NCI-H524 treated with DMSO at 0.1 percent for 48 hours (cell line): Measurements from ENCODE around the gene OVOL3.
"Not testable (repeated sequence)": the region's sequence is repeated elsewhere in the genome, so short reads cannot be mapped to it uniquely, and the experiment has no call there.

Source experiments
- DNase-seq: peaks from one replicate; lab custom pipeline; 2025; lab: John Stamatoyannopoulos, UW

OVOL3 gene

DNA sequence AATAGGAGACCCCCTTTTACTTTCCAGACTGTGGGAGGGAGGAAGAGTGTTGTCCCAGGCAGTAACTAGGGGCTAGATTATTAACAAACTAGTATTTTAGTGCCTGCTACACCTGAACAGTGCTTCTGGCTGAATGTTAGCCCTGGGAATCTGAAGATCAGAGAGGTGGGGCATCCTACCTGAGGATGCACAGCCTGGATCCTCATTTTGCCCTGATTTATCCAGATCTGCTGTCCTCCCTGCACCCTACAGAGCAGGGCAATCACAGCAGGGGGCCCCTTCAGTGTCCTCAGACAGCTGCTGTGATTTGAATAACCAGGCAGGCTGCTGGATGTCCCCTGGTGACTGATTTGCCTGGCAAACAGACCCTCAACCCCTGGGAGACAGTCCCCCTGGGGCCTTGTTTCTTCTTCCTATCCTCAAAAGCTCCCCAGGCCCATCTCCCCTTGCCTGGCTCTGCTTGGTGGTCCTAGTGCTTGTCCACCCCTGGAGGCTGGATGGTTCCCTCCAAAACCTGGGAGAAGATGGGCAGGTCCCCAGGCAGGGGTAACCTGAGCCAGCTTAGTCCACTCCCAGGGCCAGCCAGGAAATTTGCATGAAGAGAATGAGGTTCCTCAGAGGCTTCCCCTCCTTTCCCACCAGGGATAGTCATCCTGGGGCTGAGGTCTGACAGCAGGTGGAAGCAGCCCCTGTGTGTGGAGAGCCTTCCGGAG, at the start of gene OVOL3:
OVOL3 (plus strand) TSS at position 657 of the 713 bp plus-strand sequence. CDS start 60 bp downstream, outside the sequence.
- DNase-seq = no peak

DNA sequence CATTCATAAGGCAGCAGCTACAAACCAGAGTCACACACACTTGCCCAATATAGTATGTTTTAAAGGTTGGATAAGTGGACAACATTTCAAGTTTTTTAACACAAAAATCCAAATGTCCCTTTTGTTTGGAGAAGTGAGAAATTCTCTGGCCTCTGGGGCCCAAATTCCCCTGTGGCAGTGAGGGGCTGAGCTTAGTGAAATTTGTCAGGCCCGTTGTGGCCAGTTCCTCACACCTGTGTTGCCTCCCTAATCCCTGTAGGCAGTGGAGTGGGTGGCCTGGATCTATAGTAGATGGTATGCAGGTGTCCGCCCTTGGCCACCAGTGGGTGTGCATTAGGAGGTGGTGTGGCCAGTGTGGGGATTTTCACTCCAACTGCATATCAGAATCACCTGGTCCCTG, 49.6 kb upstream of the OVOL3 start:
- no peak for DNase-seq

DNA sequence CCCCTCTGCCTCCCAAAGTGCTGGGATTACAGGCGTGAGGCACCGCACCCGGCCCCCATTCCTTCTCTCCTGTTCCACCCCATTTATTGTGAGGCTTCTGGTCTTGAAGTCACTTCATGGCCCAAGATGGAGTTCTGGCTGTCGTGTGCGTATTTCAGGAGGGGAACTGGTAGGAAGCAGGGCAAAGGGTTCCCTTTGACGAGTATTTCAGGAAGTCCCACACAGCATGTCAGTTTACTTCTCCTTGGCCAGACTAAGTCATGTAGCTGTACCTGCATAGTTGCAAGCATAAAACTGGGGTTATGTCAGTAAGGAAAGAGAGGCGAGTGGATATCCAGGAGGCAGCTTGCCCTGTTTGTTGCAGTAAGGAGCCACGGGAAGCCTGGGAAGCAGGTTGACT, 46.1 kb upstream of the OVOL3 start:
- DNase-seq = no peak

DNA sequence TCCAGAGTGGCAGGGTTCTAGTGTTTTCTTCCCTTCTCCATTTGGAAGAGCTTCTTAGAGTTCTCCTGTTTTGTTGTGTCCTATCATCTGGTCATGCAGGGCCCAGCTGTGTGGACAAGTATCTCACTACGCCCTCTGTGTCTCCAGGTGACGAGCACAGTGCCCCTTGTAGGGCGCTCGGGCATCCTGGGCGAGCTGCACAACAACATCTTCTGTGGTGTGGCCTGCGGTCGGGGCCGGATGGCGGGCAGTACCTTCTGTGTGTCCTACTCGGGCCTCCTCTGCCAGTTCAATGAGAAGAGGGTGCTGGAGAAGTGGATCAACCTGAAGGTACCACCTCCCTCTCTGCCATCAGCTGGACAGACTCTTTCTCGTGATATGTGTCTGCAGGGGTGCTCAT, 43.3 kb upstream of the OVOL3 start:
- no peak for DNase-seq

DNA sequence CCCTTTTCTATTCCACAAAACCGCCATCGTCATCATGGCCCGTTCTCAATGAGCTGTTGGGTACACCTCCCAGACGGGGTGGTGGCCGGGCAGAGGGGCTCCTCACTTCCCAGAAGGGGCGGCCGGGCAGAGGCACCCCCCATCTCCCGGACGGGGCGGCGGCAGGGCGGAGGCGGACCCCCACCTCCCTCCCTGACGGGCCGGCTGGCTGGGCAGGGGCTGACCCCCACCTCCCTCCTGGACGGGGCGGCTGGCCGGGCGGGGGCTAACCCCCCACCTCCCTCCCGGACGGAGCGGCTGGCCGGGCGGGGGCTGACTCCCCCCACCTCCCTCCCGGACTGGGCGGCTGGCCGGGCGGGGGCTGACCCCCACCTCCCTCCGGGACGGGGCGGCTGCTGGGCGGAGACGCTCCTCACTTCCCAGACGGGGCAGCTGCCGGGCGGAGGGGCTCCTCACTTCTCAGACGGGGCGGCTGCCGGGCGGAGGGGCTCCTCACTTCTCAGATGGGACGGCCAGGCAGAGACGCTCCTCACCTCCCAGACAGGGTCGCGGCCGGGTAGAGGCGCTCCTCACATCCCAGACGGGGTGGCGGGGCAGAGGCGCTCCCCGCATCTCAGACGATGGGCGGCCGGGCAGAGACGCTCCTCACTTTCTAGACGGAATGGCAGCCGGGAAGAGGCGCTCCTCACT, 42.0 kb upstream of the OVOL3 start:
- not testable (repeated sequence) for DNase-seq

DNA sequence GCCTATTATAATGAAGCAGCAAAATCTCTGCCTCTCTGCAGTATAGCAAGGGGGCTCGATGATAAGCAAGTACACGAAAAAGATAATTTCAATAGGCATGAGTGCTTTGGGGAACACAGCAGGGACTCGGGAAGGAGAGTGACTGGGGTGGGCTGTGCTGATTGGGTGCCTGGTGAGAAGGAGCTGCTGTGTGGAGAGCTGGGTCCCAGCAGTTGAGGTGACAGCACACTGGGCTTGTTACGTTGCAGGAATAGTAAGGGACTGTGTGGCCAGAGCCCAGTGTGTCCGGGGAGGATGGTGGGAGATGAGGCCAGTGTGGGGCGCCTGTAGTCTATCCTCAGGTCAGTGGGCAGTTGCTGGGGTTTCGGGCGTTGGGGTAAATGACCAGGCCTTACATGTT, 38.9 kb upstream of the OVOL3 start:
- DNase-seq = no peak

DNA sequence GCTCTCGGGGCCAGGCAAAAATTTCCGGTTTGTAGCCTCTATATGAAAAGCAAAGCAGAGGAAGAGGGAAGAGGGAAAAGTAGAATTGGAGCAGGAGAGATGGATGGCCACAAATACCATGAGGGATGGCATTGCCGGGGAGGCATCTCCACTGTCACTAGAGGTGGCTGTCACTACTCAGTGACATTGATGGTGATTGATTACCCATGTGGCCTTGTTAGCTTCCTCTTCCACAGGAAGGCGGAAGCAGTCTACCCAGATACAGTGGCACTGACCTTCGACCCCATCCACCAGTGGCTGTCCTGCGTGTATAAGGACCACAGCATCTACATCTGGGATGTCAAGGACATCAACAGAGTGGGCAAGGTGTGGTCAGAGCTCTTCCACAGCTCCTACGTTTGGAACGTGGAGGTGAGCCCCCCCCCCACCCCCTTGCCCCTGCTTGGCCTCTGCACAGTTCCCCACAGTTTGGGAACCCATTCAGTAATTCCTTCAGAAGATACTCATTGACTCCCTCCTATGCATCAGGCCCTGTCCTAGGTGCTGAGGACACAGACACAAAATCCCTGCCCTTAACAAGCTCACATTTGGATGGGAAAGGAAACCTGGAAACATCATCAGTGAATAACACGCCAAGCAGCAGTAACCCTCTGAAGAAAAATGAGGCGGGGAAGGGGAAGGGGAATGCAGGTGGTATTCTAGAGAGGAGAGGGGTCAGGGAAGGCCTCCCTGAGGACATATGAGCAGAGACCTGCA, 37.6 kb upstream of the OVOL3 start:
- no peak for DNase-seq

DNA sequence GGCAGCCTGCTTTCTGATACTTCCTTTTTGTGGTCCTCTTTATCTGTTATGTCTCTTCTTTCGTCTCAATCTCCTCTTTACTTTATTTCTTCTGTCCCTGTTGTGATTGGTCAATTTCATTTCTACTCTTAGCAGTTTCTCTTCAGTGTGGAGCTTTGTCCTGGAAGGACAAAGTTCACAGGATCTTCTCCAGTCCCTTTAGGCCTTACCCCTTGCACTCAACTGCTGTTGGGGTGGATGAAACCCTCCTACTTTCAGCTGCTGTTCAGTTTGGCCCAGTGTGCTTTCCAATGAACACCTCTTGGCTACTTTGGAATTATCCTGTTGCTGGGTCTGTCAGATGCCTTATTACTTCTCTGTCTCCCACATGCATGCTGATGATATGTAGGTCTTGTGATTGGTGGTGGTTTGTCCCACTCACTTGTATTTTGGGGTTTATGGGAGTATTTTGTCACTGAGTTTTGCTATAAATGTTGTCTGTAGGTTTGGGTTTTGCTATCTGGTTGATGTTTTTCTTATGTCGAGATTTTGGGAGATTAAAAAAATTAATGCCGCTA, 31.5 kb upstream of the OVOL3 start:
- DNase-seq = no peak

DNA sequence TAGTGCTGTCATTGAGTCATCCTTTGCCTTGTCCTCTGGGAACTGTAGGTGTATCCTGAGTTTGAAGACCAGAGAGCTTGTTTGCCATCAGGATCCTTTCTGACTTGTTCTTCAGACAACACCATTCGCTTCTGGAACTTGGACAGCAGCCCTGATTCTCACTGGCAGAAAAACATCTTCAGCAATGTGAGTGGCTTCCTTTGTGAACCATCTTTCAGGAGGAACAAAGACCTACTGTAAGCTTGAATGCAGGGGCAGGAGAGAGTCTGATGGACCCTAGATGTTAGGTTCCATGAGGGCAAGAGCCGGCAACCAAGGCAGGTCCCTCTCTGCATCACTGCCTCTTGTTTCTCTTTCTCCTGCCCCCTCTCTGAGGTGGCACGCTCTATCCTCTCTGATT, 29.6 kb upstream of the OVOL3 start:
- DNase-seq = no peak

DNA sequence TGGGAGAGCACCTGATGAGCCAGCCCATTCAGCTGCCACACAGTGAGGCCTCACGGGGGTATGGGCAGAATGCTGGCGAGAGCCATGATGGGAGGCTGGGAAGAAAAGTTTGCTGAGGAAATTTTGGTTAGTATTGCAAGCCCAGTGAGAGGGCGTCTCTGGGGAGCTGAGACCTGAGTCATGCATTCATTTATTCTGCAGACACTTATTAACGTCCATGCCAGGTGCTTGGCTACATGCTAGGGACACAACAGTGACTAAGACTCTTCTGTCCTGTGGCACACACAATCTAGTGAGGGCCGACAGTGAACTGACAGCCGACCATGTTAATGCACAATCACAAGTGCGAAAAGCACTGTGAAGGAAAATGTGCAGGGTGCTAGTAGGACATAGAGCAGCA, 29.0 kb upstream of the OVOL3 start:
- no peak for DNase-seq

DNA sequence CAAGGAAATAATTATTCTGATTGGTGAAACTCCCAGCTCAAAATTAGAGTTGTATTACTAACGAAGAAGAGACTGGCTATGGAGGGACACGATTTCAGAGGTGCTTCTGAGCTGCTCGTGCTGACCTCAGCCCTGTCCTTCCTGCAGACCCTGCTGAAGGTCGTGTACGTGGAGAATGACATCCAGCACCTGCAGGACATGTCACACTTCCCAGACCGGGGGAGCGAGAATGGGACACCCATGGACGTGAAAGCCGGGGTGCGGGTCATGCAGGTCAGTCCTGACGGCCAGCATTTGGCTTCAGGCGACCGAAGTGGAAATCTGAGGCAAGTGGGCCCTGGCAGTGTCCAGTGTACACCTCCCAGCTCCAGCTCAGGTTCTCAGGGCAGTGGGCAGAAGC, 28.0 kb upstream of the OVOL3 start:
- DNase-seq = no peak

DNA sequence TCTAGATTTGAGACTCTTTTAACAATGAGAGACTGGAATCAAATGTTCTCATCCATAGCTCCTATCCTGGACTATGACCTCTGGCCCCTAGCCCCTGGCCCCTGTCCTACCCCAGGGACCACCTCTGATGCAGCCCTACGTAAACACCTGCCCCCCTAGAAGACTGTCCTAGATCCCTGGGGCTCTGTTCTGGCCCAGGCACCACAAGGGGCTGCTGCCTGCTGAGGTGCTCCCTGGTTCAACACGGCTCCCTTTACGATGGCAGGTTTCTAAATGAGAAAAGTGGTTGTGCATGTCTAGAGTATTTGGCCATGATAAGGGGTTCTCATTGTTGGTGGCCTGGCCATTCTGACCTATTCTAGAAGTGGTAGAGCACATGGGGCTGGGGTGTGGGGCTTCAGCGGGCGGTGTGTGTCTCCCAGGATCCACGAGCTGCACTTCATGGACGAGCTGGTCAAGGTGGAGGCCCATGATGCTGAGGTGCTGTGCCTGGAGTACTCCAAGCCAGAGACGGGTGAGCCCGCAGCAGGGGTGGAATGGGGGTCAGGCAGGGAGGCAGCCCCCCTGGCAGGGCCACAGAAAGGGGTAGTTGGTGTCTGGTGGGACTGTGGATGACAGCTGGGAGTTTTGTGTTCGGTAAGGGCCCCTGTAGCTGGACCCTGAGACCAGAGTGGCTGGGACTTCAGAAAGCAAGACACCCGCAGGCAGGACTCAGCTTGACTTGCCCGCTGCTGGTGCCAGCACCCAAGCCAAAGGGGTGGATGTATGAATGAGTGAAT, 26.5 kb upstream of the OVOL3 start:
- DNase-seq = no peak

DNA sequence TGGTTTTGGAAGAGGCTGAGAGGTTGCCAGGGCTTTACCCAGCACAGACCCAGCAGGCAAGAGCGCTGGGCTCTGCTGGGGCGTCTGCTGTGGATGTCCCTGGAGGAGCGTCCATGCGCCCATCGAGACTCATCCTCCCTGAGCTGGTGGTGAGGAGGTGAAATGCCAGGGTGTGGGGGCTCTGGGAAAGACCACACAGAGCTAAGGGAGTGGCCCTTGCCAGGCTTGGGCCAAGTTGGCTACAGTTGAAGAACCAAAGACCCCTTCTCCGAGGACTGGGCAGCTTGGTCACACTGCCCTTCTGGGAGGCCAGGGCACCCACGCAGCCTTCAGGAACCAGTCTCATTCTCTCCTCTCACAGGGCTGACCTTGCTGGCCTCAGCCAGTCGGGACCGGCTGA, 24.6 kb upstream of the OVOL3 start:
- DNase-seq = no peak

DNA sequence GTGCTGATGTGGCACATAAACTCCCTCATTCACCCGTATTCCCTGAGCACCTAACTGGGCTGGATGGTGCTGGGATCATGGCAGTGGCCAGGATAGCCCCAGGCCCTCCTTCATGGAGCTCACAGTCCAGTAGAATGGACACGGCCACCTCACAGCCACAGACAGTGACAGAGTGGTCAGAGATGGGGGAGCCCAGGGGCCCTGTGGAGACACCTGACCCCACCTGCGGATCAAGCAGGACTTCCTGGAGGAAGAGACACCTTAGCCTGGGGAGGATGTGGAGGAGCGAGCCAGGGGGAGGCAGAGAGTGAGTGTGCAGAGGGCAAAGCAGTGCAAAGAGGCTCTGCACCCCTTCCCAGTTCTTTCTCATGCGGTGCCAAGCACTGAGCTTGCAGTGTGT, 21.1 kb upstream of the OVOL3 start:
- no peak for DNase-seq

DNA sequence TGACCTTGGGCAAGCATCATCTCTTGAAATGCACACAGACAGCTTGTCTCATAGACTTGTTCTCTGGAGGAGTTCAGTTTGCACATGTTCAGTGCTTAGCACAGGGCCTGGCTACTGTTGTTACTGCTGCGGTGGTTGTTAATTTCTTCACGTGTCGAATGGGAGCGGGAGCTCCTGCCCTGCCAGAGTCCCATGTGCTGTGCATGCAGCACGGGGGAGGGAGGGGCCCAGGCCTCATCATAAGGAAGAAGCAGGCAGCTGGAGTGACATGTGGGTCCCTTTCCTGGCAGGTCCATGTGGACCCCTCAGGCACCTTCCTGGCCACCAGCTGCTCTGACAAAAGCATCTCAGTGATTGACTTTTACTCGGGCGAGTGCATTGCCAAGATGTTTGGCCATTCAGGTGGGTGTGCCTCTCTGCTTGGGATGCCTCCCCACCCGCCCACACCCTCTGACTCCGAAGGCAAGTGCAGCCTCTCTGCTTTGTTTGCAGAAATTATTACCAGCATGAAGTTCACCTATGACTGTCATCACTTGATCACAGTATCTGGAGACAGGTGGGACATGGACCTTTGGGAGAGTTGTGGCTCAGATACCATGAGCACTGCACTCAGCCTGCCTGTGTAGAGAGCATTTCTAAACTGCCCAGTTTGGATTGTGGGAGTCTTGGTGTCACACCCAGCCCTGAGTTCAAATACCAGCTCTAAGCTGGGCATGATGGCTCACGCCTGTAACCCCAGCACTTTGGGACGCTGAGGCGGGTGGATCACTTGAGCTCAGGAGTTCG, 19.8 kb upstream of the OVOL3 start:
- no peak for DNase-seq

DNA sequence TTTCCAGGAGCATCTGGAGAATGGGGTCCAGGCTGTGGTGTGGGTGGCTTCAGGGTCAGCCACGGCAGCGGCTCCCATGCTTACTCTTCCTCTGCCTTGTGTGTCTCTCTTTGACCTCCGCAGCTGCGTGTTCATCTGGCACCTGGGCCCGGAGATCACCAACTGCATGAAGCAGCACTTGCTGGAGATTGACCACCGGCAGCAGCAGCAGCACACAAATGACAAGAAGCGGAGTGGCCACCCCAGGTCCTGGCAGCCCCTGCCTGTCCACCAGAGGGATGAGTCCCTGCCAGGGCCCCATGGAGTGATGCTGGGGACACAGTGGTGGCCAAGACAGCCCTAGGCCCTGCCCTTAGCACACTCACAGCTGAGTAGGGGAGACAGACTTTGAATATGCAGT, 18.4 kb upstream of the OVOL3 start:
- DNase-seq = no peak

DNA sequence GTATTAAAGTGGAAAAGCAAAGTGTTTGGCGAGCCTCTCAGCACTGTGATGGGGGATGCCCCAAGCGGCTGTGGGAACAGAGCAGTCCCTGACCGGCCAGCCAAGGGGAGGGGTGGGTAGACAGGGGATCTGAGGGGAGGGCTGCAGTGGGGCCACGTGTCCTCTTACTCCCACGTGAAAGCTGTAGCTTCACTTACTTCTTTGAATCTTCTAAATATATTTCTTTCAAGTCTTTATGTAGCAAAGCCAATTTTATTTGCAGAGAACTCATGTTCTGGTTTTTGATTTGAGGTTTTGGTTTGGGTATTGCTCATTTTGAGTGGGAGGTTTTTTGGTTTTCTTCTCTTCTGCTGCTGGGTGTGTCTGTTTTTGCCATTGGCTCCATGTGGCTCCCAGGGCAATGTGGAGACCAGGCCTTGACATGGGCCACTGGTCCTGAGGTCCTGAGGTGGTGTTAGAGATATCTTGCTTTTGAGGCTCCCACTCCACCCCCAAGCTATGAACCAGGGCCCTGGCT, 17.7 kb upstream of the OVOL3 start:
- no peak for DNase-seq

DNA sequence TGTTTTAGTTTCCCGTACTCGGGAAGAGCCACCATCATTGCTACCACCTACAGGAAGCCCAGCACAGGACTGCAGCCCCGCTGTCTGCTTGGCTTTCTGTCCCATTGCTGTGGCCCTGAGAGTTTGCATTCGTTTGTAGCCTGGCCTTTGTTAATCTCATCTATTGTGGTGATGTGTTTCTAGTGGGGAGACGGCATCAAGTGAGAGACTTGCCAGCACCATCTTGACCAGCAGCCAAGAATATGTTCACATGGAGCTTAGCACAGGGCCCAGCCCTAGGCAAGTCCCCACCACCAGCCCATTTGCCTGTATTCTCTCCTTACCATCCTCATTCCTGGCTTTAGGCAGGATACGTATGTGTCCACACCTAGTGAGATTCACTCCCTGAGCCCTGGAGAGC, 17.3 kb upstream of the OVOL3 start:
- no peak for DNase-seq

DNA sequence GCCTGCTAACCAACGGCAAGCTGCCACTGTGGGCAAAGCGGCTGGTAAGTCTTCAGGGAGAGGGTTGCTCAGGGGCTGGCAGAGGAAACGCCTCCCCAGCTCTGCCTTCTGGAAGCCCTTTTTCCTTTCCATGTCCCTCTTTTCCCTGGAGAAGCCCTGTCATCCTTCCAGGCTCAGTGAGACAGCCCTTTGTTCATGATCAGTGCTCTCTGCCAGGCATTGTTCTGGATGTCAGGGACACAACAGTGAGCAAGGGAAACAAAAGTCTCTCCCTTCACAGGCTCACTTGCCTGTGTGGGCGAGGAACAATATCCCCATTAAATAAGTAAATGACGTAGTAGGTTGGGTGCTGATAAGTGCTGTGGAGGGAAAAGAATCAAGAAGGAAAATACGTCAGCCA, 13.9 kb upstream of the OVOL3 start:
- DNase-seq = no peak

DNA sequence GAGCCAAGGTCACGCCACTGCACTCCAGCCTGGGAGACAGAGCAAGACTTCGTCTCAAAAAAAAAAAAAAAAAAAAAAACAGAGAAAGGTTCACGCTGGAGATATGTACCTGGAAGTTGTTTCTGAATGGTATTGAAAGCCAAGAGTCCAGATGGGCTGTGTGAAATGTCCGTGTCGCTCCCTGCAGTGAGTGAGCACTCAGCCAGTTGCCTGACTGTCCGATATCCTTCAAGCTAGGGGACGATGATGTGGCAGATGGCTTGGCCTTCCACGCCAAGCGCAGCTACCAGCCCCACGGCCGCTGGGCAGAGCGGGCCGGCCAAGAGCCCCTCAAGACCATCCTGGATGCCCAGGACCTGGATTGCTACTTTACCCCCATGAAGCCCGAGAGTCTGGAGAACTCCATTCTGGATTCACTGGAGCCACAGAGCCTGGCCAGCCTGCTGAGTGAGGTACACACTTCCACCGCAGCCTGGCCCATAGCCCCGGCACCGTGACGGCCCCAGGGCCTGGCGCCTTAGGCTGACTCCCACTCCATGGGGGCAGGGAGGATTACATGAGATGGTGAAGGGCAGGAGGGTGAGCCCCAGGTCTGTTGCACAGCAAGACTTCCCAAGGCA, 11.7 kb upstream of the OVOL3 start:
- DNase-seq = no peak

DNA sequence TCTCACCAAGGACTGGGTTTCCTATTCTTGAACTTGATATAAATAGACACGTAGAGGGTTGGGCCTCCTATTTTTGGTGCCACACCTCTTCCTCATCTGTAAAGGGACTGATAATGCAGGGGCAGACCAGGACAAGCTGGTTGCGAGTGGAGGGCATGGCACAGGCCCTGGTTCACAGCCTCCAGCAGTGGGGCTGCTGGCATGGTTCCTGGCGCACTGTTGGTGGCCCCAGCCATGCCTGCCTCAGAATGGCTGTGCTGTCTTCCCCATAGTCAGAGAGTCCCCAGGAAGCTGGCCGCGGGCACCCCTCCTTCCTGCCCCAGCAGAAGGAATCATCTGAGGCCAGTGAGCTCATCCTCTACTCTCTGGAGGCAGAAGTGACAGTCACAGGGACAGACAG, 10.5 kb upstream of the OVOL3 start:
- no peak for DNase-seq
